Activated gamma-delta T cell treated with anti-CD3 and anti-CD28 coated beads, Interleukin-2, amount 50 U/mL, for 16 hours (primary cell): ENCODE results near the gene GABRR2.

Experiments used
- DNase-seq: peaks from one replicate; pipeline ENCODE4 v3.0.0-alpha.2; 2020; ENCODE audit warnings: low read depth

Gene GABRR2

GRCh38 chr6:89290401-89291155 is 24.5 kb downstream of the GABRR2 start:
- no peak for DNase-seq

- no peak for DNase-seq
These were observed 25.4 kb downstream of the GABRR2 start for GRCh38 chr6:89289710-89290109.

- no peak for DNase-seq
These were observed 27.6 kb downstream of the GABRR2 start for GRCh38 chr6:89287351-89288028.

GRCh38 chr6:89286516-89286915 is 28.6 kb downstream of the GABRR2 start:
- DNase-seq, result no peak

GRCh38 chr6:89284963-89285735 is 29.9 kb downstream of the GABRR2 start:
- DNase-seq, result no peak

- no peak for DNase-seq
These were observed 31.0 kb downstream of the GABRR2 start for GRCh38 chr6:89284081-89284480.

GRCh38 chr6:89282749-89283148 is 32.4 kb downstream of the GABRR2 start:
- DNase-seq, result no peak

GRCh38 chr6:89281779-89282246 is 33.3 kb downstream of the GABRR2 start:
- DNase-seq, result no peak

GRCh38 chr6:89278956-89279355 is 36.1 kb downstream of the GABRR2 start:
- no peak for DNase-seq

- DNase-seq, result no peak
These were observed 39.2 kb downstream of the GABRR2 start for GRCh38 chr6:89275900-89276299.

GRCh38 chr6:89273816-89274215 is 41.3 kb downstream of the GABRR2 start:
- DNase-seq, result no peak

GRCh38 chr6:89272596-89272995 is 42.5 kb downstream of the GABRR2 start:
- DNase-seq, result no peak

GRCh38 chr6:89270951-89271721 is 44.0 kb downstream of the GABRR2 start:
- no peak for DNase-seq

- no peak for DNase-seq
These were observed 45.1 kb downstream of the GABRR2 start for GRCh38 chr6:89269981-89270380.

- no peak for DNase-seq
These were observed 45.8 kb downstream of the GABRR2 start for GRCh38 chr6:89269252-89269651.

GRCh38 chr6:89268776-89269175 is 46.3 kb downstream of the GABRR2 start:
- no peak for DNase-seq

GRCh38 chr6:89267918-89268317 is 47.2 kb downstream of the GABRR2 start:
- no peak for DNase-seq

GRCh38 chr6:89264296-89264695 is 50.8 kb downstream of the GABRR2 start:
- DNase-seq, result no peak

GRCh38 chr6:89260832-89261231 is 54.3 kb downstream of the GABRR2 start:
- no peak for DNase-seq

GRCh38 chr6:89260310-89260709 is 54.8 kb downstream of the GABRR2 start:
- DNase-seq, result no peak

- DNase-seq, result no peak
These were observed 56.2 kb downstream of the GABRR2 start for GRCh38 chr6:89258912-89259311.

GRCh38 chr6:89257781-89258180 is 57.3 kb downstream of the GABRR2 start:
- DNase-seq, result no peak
